ENCODE measurements around the gene ST7. TPM values are rescaled to one million over a fixed set of nuclear protein-coding genes. Genes with fewer than 3 reads are reported as not detected.

The ST7 gene
- total and polyA plus RNA-seq, 2 of the 13 experiments (the other 11 are each of a cell fraction or from before 2014, with no cell fraction given) = 17.3 to 23.5 TPM

DNA sequence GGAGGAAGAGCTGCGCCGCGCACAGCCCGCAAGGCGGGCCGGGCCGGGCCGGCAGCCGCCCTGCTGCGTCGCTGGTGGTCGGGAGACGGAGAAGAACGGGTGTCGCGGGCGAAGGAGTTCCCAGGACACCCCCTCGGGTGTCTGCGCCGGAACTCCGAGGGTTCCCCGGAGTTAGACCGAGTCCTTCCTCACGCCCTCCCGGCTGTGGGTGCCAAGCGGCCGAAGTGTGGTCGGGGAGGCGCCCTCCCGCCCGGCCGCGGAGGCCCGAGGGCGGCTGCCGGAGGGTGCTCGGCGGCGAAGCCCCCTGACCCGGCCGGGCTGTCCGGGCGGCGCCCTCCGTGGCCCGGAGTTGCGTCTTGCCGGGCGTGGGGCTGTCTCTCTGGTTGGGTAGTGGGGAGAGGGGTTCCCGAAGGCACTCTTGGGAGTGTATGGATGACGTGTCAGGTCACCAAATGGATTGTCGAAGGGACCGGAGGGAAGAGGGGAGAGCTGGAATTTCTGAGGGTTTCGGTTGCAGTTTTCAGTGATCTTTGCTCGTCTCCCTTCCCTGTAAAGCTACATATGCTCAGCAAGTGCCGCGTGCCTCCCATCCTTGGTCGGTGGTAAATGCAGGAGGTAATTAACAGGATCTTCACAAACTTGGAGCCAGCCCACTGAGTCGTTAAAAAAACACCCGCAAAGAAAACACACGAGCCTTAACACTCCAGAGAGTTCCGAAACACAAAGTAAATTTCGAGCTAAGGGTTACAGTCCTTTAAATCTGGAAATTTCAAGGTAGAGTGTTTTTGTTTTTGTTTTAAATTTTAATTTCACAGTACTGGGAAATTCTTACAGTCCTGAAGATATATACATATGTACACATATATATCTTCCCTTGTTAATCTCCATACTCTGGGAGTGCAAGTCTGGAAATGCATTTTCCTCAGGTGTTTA is 871 bp downstream of the ST7 start (continued):
- TF ChIP-seq ZNF407 (CRISPR knock-in tag; IDR thresholded peaks at IDR 0.05; ENCODE audit: not compliant biosample characterization) (no peak), ATF1 (CRISPR knock-in tag; IDR thresholded peaks at IDR 0.05) (peak; percentile 82), TFDP1 (CRISPR knock-in tag; IDR thresholded peaks at IDR 0.05; ENCODE audit: borderline replicate concordance) (no peak), HDAC2 (CRISPR knock-in tag; IDR thresholded peaks at IDR 0.05) (peak; percentile 41; the same call in 1 of the 2 replicates), KMT2B (CRISPR knock-in tag; IDR thresholded peaks at IDR 0.05) (peak; percentile 84), GATAD2A (CRISPR knock-in tag; IDR thresholded peaks at IDR 0.05) (peak; percentile 42), CENPX (CRISPR knock-in tag; IDR thresholded peaks at IDR 0.05) (no peak), REST (IDR thresholded peaks at IDR 0.05; ENCODE audit: borderline replicate concordance in 1 of 2, low read depth in 1 of 2, low read length in 2 of 2) (no peak), CBX5 (CRISPR knock-in tag; IDR thresholded peaks at IDR 0.05; ENCODE audit: borderline replicate concordance) (no peak), ZNF432 (CRISPR knock-in tag; IDR thresholded peaks at IDR 0.05; ENCODE audit: borderline replicate concordance) (no peak), NBN (conservative IDR thresholded peaks at IDR 0.05) (no peak), SOX6 (IDR thresholded peaks at IDR 0.05) (no peak), SOX6 (CRISPR knock-in tag; IDR thresholded peaks at IDR 0.05) (no peak), ADNP (CRISPR knock-in tag; IDR thresholded peaks at IDR 0.05) (no peak)
- TF ChIP-seq, protein P1, sequence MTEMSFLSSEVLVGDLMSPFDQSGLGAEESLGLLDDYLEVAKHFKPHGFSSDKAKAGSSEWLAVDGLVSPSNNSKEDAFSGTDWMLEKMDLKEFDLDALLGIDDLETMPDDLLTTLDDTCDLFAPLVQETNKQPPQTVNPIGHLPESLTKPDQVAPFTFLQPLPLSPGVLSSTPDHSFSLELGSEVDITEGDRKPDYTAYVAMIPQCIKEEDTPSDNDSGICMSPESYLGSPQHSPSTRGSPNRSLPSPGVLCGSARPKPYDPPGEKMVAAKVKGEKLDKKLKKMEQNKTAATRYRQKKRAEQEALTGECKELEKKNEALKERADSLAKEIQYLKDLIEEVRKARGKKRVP (CRISPR knock-in tag; IDR thresholded peaks at IDR 0.05) = peak in 1 of 2 experiments; percentile 17; a peak in 1 of 4 replicates
